SK-N-SH (cell line): ENCODE measurements around the gene CSTPP1.

Experiments
- EP300 ChIP-seq, 2 experiments: IDR thresholded peaks; 2 replicates each; pipeline versions ENCODE4 v1.4.0 to v1.6.1; 2012; ENCODE audit warnings: borderline replicate concordance in 1 of 2, low read depth in 1 of 2, low read length in 1 of 2
- FOXJ3 ChIP-seq: sonication (generic); formaldehyde crosslinking; IDR thresholded peaks from 2 replicates; pipeline ENCODE4 v1.5.1; 2020; ENCODE audit warnings: mild to moderate bottlenecking, missing genetic modification reagents
- FOXM1 ChIP-seq: IDR thresholded peaks from 2 replicates; pipeline ENCODE4 v1.4.0; 2012; ENCODE audit warnings: low read depth, mild to moderate bottlenecking
- MXI1 ChIP-seq: IDR thresholded peaks from 2 replicates; pipeline ENCODE4 v1.6.1; 2012; ENCODE audit warnings: mild to moderate bottlenecking, low read depth, low read length, improper control_type of control experiment
- NFIC ChIP-seq: IDR thresholded peaks from 2 replicates; pipeline ENCODE4 v1.4.0; 2012; ENCODE audit warnings: borderline replicate concordance
- POLR2AphosphoS5 ChIP-seq: IDR thresholded peaks from 2 replicates; pipeline ENCODE4 v1.6.1; 2012; ENCODE audit warnings: low read depth, low read length
- RAD21 ChIP-seq: IDR thresholded peaks from 2 replicates; pipeline ENCODE4 v1.6.1; 2012; ENCODE audit warnings: mild to moderate bottlenecking, low read length
- REST ChIP-seq: IDR thresholded peaks from 2 replicates; pipeline ENCODE4 v1.6.1; 2012; ENCODE audit warnings: mild to moderate bottlenecking, low read depth, low read length, moderate library complexity
- RXRA ChIP-seq: IDR thresholded peaks from 2 replicates; pipeline ENCODE4 v1.4.0; 2012; ENCODE audit warnings: low read depth, mild to moderate bottlenecking, borderline replicate concordance
- SIN3A ChIP-seq: IDR thresholded peaks from 2 replicates; pipeline ENCODE4 v1.6.1; 2012; ENCODE audit warnings: low read depth, mild to moderate bottlenecking, low read length, moderate library complexity, borderline replicate concordance
- ZBTB33 ChIP-seq: IDR thresholded peaks from 2 replicates; pipeline ENCODE4 v1.4.0; 2012; ENCODE audit warnings: low read depth, borderline replicate concordance
- TF ChIP-seq, protein P1 (sequence below): fragments of 200-600 bp; sonication (generic); IDR thresholded peaks from 2 replicates; pipeline ENCODE4 v1.6.1; 2017; ENCODE audit warnings: antibody characterized with exemption, mild to moderate bottlenecking, moderate library complexity

GRCh38 chr11:47184711-47185304, 248.2 kb downstream of the CSTPP1 start:
- TF ChIP-seq, protein P1, sequence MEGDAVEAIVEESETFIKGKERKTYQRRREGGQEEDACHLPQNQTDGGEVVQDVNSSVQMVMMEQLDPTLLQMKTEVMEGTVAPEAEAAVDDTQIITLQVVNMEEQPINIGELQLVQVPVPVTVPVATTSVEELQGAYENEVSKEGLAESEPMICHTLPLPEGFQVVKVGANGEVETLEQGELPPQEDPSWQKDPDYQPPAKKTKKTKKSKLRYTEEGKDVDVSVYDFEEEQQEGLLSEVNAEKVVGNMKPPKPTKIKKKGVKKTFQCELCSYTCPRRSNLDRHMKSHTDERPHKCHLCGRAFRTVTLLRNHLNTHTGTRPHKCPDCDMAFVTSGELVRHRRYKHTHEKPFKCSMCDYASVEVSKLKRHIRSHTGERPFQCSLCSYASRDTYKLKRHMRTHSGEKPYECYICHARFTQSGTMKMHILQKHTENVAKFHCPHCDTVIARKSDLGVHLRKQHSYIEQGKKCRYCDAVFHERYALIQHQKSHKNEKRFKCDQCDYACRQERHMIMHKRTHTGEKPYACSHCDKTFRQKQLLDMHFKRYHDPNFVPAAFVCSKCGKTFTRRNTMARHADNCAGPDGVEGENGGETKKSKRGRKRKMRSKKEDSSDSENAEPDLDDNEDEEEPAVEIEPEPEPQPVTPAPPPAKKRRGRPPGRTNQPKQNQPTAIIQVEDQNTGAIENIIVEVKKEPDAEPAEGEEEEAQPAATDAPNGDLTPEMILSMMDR: no peak
- TF ChIP-seq FOXM1: no peak
- TF ChIP-seq RAD21: no peak
- no peak for TF ChIP-seq ZBTB33
- no peak for TF ChIP-seq RXRA
- no peak for TF ChIP-seq EP300 (IDR thresholded peaks at IDR 0.05; ENCODE audit: borderline replicate concordance in 1 of 2, low read depth in 1 of 2, low read length in 1 of 2)
- no peak for TF ChIP-seq REST
- no peak for TF ChIP-seq POLR2AphosphoS5
- no peak for TF ChIP-seq SIN3A
- TF ChIP-seq FOXJ3: no peak
- TF ChIP-seq MXI1: no peak
- no peak for TF ChIP-seq NFIC
